ENCODE results near the gene UGP2.

Gene UGP2

GRCh38 chr2:63902149-63902548, 60.5 kb downstream of the UGP2 start:
- H3K27me3 ChIP-seq (ENCODE audit: insufficient read depth, poor library complexity, severe bottlenecking): no peaks in the 10 kb centered on the region
- H3K27ac ChIP-seq (replicated peaks): no peak overlapping the region
- H3K4me3 ChIP-seq (replicated peaks; ENCODE audit: insufficient read depth, low read length): no peak overlapping the region
- TF ChIP-seq, protein P1, sequence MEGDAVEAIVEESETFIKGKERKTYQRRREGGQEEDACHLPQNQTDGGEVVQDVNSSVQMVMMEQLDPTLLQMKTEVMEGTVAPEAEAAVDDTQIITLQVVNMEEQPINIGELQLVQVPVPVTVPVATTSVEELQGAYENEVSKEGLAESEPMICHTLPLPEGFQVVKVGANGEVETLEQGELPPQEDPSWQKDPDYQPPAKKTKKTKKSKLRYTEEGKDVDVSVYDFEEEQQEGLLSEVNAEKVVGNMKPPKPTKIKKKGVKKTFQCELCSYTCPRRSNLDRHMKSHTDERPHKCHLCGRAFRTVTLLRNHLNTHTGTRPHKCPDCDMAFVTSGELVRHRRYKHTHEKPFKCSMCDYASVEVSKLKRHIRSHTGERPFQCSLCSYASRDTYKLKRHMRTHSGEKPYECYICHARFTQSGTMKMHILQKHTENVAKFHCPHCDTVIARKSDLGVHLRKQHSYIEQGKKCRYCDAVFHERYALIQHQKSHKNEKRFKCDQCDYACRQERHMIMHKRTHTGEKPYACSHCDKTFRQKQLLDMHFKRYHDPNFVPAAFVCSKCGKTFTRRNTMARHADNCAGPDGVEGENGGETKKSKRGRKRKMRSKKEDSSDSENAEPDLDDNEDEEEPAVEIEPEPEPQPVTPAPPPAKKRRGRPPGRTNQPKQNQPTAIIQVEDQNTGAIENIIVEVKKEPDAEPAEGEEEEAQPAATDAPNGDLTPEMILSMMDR (IDR thresholded peaks at IDR 0.05; ENCODE audit: insufficient read depth, low read length): no peak
- TF ChIP-seq, protein P2, sequence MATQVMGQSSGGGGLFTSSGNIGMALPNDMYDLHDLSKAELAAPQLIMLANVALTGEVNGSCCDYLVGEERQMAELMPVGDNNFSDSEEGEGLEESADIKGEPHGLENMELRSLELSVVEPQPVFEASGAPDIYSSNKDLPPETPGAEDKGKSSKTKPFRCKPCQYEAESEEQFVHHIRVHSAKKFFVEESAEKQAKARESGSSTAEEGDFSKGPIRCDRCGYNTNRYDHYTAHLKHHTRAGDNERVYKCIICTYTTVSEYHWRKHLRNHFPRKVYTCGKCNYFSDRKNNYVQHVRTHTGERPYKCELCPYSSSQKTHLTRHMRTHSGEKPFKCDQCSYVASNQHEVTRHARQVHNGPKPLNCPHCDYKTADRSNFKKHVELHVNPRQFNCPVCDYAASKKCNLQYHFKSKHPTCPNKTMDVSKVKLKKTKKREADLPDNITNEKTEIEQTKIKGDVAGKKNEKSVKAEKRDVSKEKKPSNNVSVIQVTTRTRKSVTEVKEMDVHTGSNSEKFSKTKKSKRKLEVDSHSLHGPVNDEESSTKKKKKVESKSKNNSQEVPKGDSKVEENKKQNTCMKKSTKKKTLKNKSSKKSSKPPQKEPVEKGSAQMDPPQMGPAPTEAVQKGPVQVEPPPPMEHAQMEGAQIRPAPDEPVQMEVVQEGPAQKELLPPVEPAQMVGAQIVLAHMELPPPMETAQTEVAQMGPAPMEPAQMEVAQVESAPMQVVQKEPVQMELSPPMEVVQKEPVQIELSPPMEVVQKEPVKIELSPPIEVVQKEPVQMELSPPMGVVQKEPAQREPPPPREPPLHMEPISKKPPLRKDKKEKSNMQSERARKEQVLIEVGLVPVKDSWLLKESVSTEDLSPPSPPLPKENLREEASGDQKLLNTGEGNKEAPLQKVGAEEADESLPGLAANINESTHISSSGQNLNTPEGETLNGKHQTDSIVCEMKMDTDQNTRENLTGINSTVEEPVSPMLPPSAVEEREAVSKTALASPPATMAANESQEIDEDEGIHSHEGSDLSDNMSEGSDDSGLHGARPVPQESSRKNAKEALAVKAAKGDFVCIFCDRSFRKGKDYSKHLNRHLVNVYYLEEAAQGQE (IDR thresholded peaks at IDR 0.05; ENCODE audit: insufficient replicate concordance, low read depth): no peak
- no peak for TF ChIP-seq SPI1 (IDR thresholded peaks at IDR 0.05; ENCODE audit: borderline replicate concordance, low read depth)
- TF ChIP-seq GABPA (IDR thresholded peaks at IDR 0.05; ENCODE audit: low read depth): no peak
- no peak for TF ChIP-seq POLR2AphosphoS5 (IDR thresholded peaks at IDR 0.05; ENCODE audit: low read depth)
- DNase-seq (ENCODE audit: low read depth in 1 of 2, low spot score in 1 of 2): no peak

DNA sequence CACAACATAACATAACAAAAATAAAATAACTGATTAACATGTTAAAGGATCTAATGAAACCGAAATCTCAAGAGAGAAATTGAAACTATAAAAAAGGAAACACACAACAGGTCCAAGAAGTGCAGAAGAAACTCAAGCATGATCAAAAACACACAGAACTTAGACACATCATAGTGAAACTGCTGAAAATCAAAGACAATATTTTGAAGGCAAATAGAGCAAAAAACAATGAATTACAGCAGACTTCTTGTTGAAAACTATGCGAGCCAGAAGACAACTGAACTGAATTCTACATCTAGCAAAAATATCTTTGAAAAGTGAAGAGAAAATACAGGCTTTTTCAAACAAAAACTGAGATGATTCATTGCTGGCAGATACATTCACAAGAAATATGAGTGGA, 61.3 kb downstream of the UGP2 start:
- Histone ChIP-seq H3K27ac (replicated peaks) (no peak overlapping the region), H3K4me3 (replicated peaks; ENCODE audit: insufficient read depth, low read length) (no peak overlapping the region), H3K27me3 (ENCODE audit: insufficient read depth, poor library complexity, severe bottlenecking) (no peaks in the 10 kb centered on the region)
- TF ChIP-seq GABPA (IDR thresholded peaks at IDR 0.05; ENCODE audit: low read depth) (no peak), POLR2AphosphoS5 (IDR thresholded peaks at IDR 0.05; ENCODE audit: low read depth) (no peak), SPI1 (IDR thresholded peaks at IDR 0.05; ENCODE audit: borderline replicate concordance, low read depth) (no peak)
- TF ChIP-seq, protein P2 (IDR thresholded peaks at IDR 0.05; ENCODE audit: insufficient replicate concordance, low read depth): no peak
- TF ChIP-seq, protein P1 (IDR thresholded peaks at IDR 0.05; ENCODE audit: insufficient read depth, low read length): no peak
- no peak for DNase-seq (ENCODE audit: low read depth in 1 of 2, low spot score in 1 of 2)

DNA sequence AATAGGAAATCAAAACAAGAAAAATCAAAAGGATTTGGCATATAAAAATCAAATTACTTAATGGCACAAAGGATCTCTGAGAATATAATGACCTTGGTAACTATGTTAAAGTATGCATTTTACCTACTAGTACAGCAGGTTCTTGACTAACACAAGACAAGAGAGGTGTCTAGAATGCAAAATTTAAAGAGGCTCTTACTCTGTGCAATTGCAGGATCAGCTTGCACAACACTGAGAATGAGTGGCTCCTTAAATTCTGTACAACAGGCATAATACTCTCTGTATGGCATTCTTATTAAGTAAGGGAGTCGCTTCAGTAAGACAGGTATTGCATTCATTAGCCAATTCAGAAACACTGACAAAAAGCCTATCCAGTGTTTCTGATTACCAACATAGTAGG, 72.6 kb downstream of the UGP2 start:
- Histone ChIP-seq H3K27ac (replicated peaks) (no peak overlapping the region), H3K27me3 (ENCODE audit: insufficient read depth, poor library complexity, severe bottlenecking) (no peaks in the 10 kb centered on the region), H3K4me3 (replicated peaks; ENCODE audit: insufficient read depth, low read length) (no peak overlapping the region)
- TF ChIP-seq GABPA (IDR thresholded peaks at IDR 0.05; ENCODE audit: low read depth) (no peak), POLR2AphosphoS5 (IDR thresholded peaks at IDR 0.05; ENCODE audit: low read depth) (no peak), SPI1 (IDR thresholded peaks at IDR 0.05; ENCODE audit: borderline replicate concordance, low read depth) (no peak)
- TF ChIP-seq, protein P1 (IDR thresholded peaks at IDR 0.05; ENCODE audit: insufficient read depth, low read length): no peak
- TF ChIP-seq, protein P2 (IDR thresholded peaks at IDR 0.05; ENCODE audit: insufficient replicate concordance, low read depth): no peak
- DNase-seq (ENCODE audit: low read depth in 1 of 2, low spot score in 1 of 2): no peak

Data from HL-60 (cell line).